LNCaP clone FGC (cell line): ENCODE measurements around the gene KLK13.

Source experiments
- DNase-seq: peaks from one replicate; pipeline ENCODE4 v3.0.0-alpha.2; 2011; ENCODE audit warnings: low read depth
- H3K4me3 ChIP-seq: 2 replicates; pipeline ENCODE4 v1.5.1; 2011; ENCODE audit warnings: mild to moderate bottlenecking, low read depth, low read length, control low read depth
- TF ChIP-seq, protein P1 (sequence below): IDR thresholded peaks from 2 replicates; pipeline ENCODE4 v1.5.1; 2012; ENCODE audit warnings: mild to moderate bottlenecking; ENCODE audit not compliant: control insufficient read depth, insufficient read depth; ENCODE audit errors: extremely low read depth

KLK13 gene

DNA sequence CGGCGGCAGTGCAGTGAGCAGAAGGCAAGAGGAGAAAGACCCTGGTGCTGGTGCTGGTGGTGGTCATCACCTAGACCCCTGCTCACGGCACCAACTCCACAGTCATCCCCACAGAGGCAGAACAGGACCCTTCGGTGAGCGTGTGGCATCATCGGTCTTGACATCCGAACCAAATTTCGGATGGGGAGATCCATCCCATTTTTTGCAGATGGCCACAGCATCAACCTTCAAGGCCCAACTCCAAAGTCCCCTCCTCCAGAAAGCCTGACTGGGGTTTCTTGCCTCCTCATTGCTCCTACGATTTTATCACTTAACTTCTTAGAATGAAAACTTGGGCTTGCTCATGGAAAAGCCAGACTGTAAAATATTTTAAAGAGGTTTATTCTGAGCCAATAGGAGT, 21.4 kb downstream of the KLK13 start:
- H3K4me3 ChIP-seq, result no peak overlapping the region
- TF ChIP-seq, protein P1, sequence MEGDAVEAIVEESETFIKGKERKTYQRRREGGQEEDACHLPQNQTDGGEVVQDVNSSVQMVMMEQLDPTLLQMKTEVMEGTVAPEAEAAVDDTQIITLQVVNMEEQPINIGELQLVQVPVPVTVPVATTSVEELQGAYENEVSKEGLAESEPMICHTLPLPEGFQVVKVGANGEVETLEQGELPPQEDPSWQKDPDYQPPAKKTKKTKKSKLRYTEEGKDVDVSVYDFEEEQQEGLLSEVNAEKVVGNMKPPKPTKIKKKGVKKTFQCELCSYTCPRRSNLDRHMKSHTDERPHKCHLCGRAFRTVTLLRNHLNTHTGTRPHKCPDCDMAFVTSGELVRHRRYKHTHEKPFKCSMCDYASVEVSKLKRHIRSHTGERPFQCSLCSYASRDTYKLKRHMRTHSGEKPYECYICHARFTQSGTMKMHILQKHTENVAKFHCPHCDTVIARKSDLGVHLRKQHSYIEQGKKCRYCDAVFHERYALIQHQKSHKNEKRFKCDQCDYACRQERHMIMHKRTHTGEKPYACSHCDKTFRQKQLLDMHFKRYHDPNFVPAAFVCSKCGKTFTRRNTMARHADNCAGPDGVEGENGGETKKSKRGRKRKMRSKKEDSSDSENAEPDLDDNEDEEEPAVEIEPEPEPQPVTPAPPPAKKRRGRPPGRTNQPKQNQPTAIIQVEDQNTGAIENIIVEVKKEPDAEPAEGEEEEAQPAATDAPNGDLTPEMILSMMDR, result no peak
- no peak for DNase-seq

DNA sequence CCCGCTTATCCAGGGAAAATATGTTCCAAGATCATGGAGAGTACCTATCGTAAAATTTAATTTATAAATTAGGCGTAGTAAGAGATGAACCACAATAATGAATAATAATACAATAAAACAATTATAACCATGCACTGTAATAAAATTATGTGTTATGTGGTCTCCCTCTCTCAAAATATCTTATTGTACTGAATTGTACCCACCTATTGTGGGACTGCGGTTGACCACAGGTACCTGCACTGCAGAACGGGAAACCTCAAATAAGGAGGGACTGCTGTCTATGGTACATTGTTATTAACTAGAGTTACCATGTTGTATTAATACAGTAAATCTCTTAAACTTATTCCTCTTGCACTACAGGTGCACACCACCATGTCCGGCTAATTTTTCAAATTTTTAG, 24.7 kb downstream of the KLK13 start:
- no peak for DNase-seq
- TF ChIP-seq, protein P1, result no peak
- no peak overlapping the region for H3K4me3 ChIP-seq

DNA sequence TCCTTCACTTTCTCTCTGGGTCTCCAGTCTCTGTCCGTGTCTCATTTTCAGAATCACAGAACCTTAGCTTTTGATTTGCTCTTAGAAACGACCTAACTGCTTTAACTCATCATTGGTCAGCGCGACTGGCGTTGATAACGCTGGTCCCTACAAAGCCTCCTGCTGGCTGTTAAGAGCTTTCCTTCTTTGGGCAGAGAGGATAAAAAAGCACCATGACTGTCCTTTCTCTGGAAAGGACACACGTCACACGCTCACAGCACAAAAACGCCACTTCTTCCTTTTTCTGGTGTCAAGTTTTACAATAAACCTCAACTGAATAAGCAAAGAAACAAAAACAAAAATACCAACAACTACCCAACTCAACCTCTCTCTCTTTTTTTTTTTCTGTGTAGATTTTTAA, 28.4 kb downstream of the KLK13 start:
- no peak overlapping the region for H3K4me3 ChIP-seq
- no peak for DNase-seq
- TF ChIP-seq, protein P1, result no peak

DNA sequence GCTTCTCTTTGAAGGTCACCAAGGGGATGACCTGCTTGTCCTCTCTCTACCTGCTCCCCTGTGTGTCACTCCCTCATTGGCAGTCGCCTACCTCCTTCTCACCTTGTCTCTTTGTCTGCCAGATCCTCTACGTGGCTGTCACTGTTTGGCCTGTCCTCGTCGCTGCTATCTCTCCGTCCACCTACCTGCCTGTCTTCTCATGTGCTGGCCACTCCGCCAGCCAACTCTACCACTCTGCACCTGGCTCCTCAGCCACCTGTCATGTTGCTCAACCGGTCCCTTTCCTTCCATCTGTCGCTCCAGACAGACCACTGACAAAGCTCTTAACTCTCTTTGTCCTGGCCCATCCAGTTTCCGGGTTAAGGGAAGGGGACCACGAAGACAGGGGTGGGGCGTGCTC, 30.2 kb downstream of the KLK13 start, which contains the start of gene KLK12:
Gene KLK12 (minus strand): TSS at position 299 of the 400 bp plus-strand sequence. CDS start 381 bp downstream, outside the sequence.
- DNase-seq, result no peak
- no peak within 1 kb of the TSS for H3K4me3 ChIP-seq
- TF ChIP-seq, protein P1, result no peak

DNA sequence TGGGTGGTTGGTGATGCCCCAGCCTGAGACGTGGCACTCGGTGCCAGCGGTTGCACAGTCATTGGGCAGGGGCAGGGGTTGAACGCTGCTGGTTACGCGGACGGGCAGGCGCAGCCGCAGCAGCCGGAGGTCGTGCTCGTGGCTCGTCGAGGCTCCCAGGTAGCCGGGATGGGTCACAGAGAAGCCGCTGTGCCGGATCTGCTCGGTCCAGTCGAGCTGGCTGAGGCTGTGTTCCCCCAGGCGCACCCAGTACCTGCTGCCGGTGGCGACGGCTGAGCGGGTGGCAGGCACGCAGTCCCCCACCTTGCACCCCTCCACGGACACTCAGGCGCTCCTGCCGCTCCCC, 33.0 kb downstream of the KLK13 start:
- no peak for DNase-seq
- H3K4me3 ChIP-seq, result no peak overlapping the region
- TF ChIP-seq, protein P1, result no peak

DNA sequence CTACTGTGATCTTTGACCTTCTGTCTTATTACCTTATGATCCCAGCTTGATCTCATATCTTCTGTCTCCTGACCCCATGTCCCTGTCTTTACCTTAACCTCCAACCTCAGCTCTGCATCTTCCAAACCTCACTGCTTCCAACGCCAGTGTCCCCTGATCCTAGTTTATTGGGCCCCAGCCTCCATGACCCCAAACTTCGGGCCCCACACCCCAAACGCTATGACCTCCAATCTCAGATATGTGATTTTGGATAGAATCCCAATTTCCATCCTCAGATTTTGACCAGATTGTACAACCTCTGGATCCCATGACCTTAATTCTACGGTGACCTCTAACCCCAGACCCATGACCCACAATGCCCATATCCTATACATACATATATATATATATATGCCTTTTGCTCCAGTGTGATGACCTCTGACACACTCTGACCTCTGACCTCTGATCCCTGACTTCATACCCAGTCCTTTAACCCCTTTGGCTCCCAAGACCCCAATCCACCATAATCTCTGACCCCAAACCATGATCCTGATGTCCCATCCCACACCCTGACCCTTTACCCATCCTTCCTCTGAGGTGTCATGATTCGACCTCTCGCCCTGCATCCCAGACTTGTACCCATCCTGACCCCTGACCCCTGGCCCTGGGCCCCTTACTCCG, 33.5 kb downstream of the KLK13 start:
- no peak overlapping the region for H3K4me3 ChIP-seq
- TF ChIP-seq, protein P1, result no peak
- DNase-seq, result no peak

DNA sequence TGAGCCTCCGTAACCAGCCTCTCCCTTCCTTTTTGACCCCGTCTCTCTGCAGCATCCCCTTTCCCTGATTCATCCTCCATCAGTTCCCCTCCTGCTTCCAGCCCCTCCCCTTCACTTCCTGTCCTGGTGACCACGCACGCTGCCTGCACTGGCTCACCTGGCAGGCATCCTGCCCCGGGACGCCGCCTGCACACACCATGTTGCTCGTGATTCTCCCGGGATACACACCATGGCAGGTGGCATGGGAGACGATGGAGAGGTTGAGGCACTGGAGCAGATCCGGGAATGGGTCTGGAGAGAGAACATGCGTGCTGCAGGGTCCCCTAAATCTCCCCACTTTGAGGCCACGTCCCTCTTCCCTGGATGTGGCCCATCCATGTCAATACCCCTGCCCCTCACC, 34.3 kb downstream of the KLK13 start:
- H3K4me3 ChIP-seq, result no peak overlapping the region
- DNase-seq, result no peak
- TF ChIP-seq, protein P1, result no peak
